OCI-LY3 (cell line): ENCODE data around the gene ELL2.

Experiments
- CTCF ChIP-seq: fragments of 200-600, 300-600 bp; sonication (generic); IDR thresholded peaks from 2 replicates; pipeline ENCODE4 v1.5.1; 2014; ENCODE audit warnings: antibody characterized with exemption, low read length, low read depth
- EZH2phosphoT487 ChIP-seq: fragments of 200-600 bp; shearing (Covaris generic); IDR thresholded peaks from 2 replicates; pipeline ENCODE4 v1.6.1; 2018; ENCODE audit warnings: antibody characterized with exemption, mixed run types, low read depth

GRCh38 chr5:95842854-95843544 lies 118.7 kb downstream of the ELL2 start:
- TF ChIP-seq CTCF (peak; percentile 67), EZH2phosphoT487 (no peak)
